Kasumi-1 (cell line): ENCODE measurements around the gene BLVRA.
"Not testable (repeated sequence)": the region's sequence is repeated elsewhere in the genome, so short reads cannot be mapped to it uniquely, and the experiment has no call there.

Experiments used
- DNase-seq, 2 experiments: peaks; one replicate each; lab custom pipeline; 2025; lab: John Stamatoyannopoulos, UW

The BLVRA gene

GRCh38 chr7:43758029-43758821 lies at the start of gene BLVRA:
Gene BLVRA, plus strand, starts transcription at chr7:43758680. Its CDS starts 12,479 bp downstream, at chr7:43771159.
- no peak for DNase-seq

GRCh38 chr7:43711503-43711902 lies 47.0 kb upstream of the BLVRA start:
- DNase-seq, result no peak

GRCh38 chr7:43715966-43716365 lies 42.5 kb upstream of the BLVRA start:
- DNase-seq, result not testable (repeated sequence)

GRCh38 chr7:43716598-43716997 lies 41.9 kb upstream of the BLVRA start:
- no peak for DNase-seq

- DNase-seq, result peak; percentile 63 to 86
Observed at GRCh38 chr7:43721193-43721806, 37.2 kb upstream of the BLVRA start.

- DNase-seq, result no peak
Observed at GRCh38 chr7:43723007-43723341, 35.5 kb upstream of the BLVRA start.

- DNase-seq, result no peak
Observed at GRCh38 chr7:43725251-43725650, 33.2 kb upstream of the BLVRA start.

- DNase-seq, result no peak
Observed at GRCh38 chr7:43726466-43726865, 32.0 kb upstream of the BLVRA start.

- no peak for DNase-seq
Observed at GRCh38 chr7:43727003-43727402, 31.5 kb upstream of the BLVRA start.

GRCh38 chr7:43727494-43727893 lies 31.0 kb upstream of the BLVRA start:
- no peak for DNase-seq

GRCh38 chr7:43729214-43729923 lies 29.1 kb upstream of the BLVRA start, which contains the start of gene COA1:
Gene COA1, minus strand, starts transcription at chr7:43729523. Its CDS starts 80,909 bp downstream, at chr7:43648614.
- peak; percentile 96 for DNase-seq

- DNase-seq, result peak; percentile 40 to 67
Observed at GRCh38 chr7:43729924-43730248, 28.6 kb upstream of the BLVRA start.

GRCh38 chr7:43731494-43731893 lies 27.0 kb upstream of the BLVRA start:
- not testable (repeated sequence) for DNase-seq

GRCh38 chr7:43734575-43735332 lies 23.7 kb upstream of the BLVRA start:
- not testable (repeated sequence) for DNase-seq

GRCh38 chr7:43735403-43735801 lies 23.1 kb upstream of the BLVRA start:
- DNase-seq, result no peak

- DNase-seq, result peak in 1 of 2 experiments; percentile 35
Observed at GRCh38 chr7:43735802-43736603, 22.5 kb upstream of the BLVRA start.

- DNase-seq, result no peak
Observed at GRCh38 chr7:43737467-43738127, 20.9 kb upstream of the BLVRA start.

- no peak for DNase-seq
Observed at GRCh38 chr7:43742692-43743091, 15.8 kb upstream of the BLVRA start.

- DNase-seq, result no peak
Observed at GRCh38 chr7:43747328-43748105, 11.0 kb upstream of the BLVRA start.

GRCh38 chr7:43749383-43749940 lies 9.0 kb upstream of the BLVRA start:
- DNase-seq, result no peak
